Fibroblast of mammary gland (primary cell): ENCODE data around the gene BCR.
A peak's percentile ranks its signal among the peaks of the same experiment; 100 is the strongest.

Experiments used
- DNase-seq: peaks from one replicate; pipeline ENCODE4 v3.0.0-alpha.2; 2010; ENCODE audit warnings: low read depth
- H3K4me3 ChIP-seq: 2 replicates; pipeline ENCODE4 v1.5.1; 2011; ENCODE audit warnings: low read depth, mild to moderate bottlenecking, low read length, moderate library complexity; ENCODE audit not compliant: control insufficient read depth
- TF ChIP-seq, protein P1 (sequence below): conservative IDR thresholded peaks from 2 replicates; pipeline ENCODE4 v1.5.1; 2011; ENCODE audit warnings: low read depth, low read length, inconsistent platforms; ENCODE audit not compliant: control insufficient read depth, insufficient read depth

The BCR gene

DNA sequence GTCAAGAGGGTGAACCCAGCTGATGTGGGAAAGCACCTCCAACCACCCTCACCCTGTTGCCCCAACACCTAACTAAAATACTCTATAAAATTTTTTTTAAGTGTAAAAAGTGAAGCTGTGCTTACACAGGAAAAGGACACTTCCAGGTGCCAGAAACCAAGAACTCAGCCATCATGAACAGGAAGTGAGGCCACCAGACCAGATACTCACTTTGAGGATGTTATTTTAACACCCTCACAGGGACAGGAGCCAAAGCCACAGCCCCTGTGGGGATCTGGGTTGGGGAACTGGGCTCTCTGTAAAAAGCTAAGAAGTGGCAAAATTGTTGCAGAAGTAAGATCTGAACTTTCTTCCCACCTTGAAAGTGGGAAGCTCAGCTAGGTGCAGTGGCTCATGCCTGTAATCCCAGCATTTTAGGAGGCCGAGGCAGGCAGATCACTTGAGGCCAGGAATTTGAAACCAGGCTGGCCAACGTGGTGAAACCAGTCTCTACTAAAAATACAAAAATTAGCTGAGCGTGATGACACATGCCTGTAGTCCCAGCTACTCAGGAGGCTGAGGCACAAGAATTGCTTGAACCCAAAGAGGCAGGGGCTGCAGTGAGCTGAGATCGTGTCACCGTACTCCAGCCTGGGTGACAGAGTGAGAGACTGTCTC is 42.3 kb upstream of the BCR start:
- TF ChIP-seq, protein P1, sequence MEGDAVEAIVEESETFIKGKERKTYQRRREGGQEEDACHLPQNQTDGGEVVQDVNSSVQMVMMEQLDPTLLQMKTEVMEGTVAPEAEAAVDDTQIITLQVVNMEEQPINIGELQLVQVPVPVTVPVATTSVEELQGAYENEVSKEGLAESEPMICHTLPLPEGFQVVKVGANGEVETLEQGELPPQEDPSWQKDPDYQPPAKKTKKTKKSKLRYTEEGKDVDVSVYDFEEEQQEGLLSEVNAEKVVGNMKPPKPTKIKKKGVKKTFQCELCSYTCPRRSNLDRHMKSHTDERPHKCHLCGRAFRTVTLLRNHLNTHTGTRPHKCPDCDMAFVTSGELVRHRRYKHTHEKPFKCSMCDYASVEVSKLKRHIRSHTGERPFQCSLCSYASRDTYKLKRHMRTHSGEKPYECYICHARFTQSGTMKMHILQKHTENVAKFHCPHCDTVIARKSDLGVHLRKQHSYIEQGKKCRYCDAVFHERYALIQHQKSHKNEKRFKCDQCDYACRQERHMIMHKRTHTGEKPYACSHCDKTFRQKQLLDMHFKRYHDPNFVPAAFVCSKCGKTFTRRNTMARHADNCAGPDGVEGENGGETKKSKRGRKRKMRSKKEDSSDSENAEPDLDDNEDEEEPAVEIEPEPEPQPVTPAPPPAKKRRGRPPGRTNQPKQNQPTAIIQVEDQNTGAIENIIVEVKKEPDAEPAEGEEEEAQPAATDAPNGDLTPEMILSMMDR: no peak
- no peak overlapping the region for H3K4me3 ChIP-seq
- DNase-seq: peak; percentile 15

DNA sequence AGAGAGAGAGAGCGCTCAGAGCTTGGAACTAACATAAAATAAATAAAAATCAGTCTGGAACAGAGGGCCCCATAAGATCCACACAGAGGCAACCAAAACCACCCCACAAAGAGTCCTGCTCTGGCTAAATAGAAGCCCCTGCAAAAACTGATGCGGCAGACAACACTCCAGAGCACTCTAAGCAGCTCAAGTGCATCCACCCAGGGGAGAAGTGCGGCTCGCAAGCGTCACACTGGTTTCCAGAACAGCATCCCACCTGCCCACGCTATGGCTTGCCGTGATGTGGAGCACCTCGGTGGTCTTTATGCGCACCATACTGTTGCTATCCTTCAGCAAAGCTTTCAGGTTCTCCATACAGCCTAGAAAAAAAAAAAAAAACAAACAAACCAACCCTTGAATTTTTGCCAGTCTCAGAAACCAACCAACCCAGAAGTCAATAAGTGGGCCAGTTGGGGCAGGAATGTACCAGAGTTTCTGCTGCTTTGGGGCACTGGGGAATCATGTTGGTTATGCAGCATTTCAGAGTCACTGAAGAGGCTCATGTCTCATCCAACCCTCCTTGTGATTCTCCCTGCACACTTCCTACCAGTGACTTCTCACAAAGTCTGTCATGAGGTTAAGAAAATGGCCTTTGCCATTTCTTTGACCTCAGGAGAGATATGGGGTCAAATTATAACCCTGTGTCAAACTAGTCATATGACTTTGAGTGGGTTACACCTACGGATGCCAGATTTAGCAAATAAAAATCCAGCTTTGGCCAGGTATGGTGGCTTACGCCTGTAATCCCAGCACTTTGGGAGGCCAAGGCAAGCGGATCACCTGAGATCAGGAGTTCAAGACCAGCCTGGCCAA is 41.5 kb upstream of the BCR start:
- TF ChIP-seq, protein P1: no peak
- no peak for DNase-seq
- H3K4me3 ChIP-seq: no peak overlapping the region

DNA sequence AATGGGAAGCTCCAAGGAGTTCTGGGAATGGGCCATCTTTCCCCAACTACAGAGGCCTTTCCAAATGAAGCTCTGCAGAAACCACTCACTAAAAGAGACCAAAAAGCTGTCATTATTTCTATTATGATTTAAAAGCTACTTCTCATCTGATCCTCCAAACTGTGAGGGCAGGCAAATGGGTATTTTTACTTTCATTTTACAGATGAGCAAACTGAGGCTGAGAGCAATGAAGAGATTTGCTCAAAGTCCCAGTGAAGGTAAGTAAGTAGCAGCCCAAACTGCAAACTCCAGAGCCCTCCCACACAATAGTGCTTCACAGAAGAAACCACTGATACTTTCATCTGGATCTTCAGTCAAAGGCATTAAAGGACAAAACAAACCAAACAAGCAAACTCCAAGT is 39.9 kb upstream of the BCR start:
- TF ChIP-seq, protein P1: no peak
- no peak for DNase-seq
- no peak overlapping the region for H3K4me3 ChIP-seq

DNA sequence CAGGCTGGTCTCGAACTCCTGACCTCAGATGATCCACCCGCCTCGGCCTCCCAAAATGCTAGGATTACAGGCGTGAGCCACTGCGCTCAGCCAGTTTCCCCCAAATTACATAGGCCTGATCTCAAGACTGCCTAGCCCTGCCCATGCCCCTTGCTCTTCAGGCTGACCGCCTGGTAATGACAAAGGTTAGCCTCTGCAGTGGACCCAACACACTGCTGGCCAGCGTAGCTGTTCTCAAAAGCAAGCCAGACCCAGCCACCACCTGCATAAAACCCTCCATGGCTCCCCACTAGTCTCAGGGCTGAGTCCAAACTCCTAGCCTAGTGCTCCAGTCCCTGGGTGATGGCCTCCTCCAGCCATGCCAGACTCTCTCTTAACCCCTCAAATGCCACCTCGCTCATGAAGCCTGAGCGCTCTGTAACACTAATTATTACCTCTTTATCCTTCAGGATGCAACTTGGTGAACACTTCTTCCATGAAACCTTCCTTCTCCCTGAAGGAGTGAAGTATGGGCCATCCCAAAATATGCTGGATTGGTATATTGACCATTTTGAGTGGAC is 37.7 kb upstream of the BCR start:
- TF ChIP-seq, protein P1: no peak
- no peak for DNase-seq
- H3K4me3 ChIP-seq: no peak overlapping the region

DNA sequence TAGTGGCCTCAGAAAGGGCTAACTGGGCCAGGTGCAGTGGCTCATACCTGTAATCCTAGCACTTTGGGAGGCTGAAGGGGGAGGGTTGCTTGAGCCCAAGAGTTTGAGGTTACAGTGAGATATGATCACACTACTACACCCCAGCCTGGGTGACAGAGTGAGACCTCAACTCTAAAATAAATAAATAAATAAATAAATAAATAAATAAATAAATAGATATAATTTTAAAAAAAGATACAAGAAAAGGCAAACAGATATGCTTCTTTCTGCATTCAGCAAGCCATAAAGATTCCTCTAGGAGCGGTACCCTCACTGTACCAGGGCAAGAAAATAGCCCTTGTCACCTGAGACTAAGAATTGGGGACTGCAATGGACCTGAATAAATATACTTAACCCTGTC is 37.2 kb upstream of the BCR start:
- no peak overlapping the region for H3K4me3 ChIP-seq
- TF ChIP-seq, protein P1: no peak
- DNase-seq: no peak

DNA sequence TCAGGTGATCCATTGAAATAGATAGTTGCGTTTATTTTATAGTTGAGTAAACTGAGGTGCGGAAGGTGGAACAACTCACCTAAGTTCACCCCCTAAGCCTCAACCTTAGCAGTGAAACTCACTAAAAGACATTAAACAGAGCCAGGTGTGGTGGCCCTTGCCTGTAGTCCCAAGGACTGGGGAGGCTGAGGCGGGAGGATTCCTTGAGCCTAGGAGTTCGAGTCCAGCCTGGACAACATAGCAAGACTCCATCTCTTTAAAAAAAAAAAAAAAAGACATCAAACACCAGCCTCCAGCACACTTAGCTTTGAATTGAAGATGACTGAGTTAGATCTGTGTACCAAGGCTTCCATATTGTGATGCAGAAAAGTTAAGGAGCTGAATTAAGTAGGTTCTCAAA is 35.9 kb upstream of the BCR start:
- no peak for DNase-seq
- TF ChIP-seq, protein P1: no peak
- no peak overlapping the region for H3K4me3 ChIP-seq
